BE2C (cell line): Measurements from ENCODE around the gene DCBLD2.
"Not testable (repeated sequence)": the region's sequence is repeated elsewhere in the genome, so short reads cannot be mapped to it uniquely, and the experiment has no call there.

Experiments
- DNase-seq: peaks from one replicate; pipeline ENCODE4 v3.0.0-alpha.2; 2020
- H3K27me3 ChIP-seq: fragments of 250-450 bp; sonication (Bioruptor Pico); 2 replicates; pipeline ENCODE4 v1.5.1; 2020; ENCODE audit warnings: mild to moderate bottlenecking
- H3K36me3 ChIP-seq: fragments of 250-450 bp; sonication (Bioruptor Pico); 2 replicates; pipeline ENCODE4 v1.5.1; 2020; ENCODE audit warnings: mild to moderate bottlenecking
- H3K4me1 ChIP-seq: fragments of 250-450 bp; sonication (Bioruptor Pico); 2 replicates; pipeline ENCODE4 v1.5.1; 2020
- H3K4me3 ChIP-seq: 2 replicates; pipeline ENCODE4 v1.5.1; 2011; ENCODE audit warnings: low read depth, low read length
- H3K9me3 ChIP-seq: fragments of 250-450 bp; sonication (Bioruptor Pico); 2 replicates; pipeline ENCODE4 v1.5.1; 2020
- CTCF ChIP-seq: IDR thresholded peaks from 2 replicates; pipeline ENCODE4 v1.5.1; 2012; ENCODE audit warnings: mild to moderate bottlenecking, low read depth, low read length

DCBLD2 gene

GRCh38 chr3:98887684-98888083, 13.8 kb downstream of the DCBLD2 start:
- Histone ChIP-seq H3K4me1 (peaks cover 12% of the 10 kb centered on the region), H3K27me3 (no peaks in the 10 kb centered on the region), H3K9me3 (peaks cover 2% of the 10 kb centered on the region; the same call in 1 of the 2 replicates), H3K4me3 (no peak overlapping the region), H3K36me3 (no peaks in the 10 kb centered on the region)
- DNase-seq = no peak
- TF ChIP-seq CTCF = no peak

DNA sequence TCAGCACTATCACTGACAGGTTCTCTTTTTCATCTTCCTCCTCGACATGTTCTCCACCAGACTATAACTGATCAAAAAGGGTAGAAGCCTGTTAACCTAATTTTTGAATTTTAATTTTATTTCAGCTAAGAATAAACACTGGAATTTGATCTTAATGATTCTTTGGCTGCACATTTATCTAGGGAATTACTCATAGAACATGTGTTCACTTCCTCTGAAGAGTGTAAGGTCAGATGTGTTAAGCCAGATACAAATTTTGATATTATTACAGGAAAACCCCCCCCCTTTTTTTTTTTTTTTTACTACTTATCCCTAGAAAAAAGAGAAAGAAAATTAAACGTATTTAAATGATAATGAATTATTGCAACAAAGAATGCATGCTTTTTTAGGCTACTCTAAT, 15.0 kb downstream of the DCBLD2 start:
- Histone ChIP-seq H3K36me3 (no peaks in the 10 kb centered on the region), H3K4me3 (no peak overlapping the region), H3K27me3 (no peaks in the 10 kb centered on the region), H3K9me3 (peaks cover 5% of the 10 kb centered on the region; the same call in 1 of the 2 replicates), H3K4me1 (peaks cover 10% of the 10 kb centered on the region)
- no peak for DNase-seq
- no peak for TF ChIP-seq CTCF

GRCh38 chr3:98885851-98886250, 15.6 kb downstream of the DCBLD2 start:
- Histone ChIP-seq H3K4me1 (peaks cover 10% of the 10 kb centered on the region), H3K36me3 (no peaks in the 10 kb centered on the region), H3K4me3 (no peak overlapping the region), H3K27me3 (no peaks in the 10 kb centered on the region), H3K9me3 (peaks cover 5% of the 10 kb centered on the region; the same call in 1 of the 2 replicates)
- TF ChIP-seq CTCF = no peak
- peak; percentile 34 for DNase-seq

DNA sequence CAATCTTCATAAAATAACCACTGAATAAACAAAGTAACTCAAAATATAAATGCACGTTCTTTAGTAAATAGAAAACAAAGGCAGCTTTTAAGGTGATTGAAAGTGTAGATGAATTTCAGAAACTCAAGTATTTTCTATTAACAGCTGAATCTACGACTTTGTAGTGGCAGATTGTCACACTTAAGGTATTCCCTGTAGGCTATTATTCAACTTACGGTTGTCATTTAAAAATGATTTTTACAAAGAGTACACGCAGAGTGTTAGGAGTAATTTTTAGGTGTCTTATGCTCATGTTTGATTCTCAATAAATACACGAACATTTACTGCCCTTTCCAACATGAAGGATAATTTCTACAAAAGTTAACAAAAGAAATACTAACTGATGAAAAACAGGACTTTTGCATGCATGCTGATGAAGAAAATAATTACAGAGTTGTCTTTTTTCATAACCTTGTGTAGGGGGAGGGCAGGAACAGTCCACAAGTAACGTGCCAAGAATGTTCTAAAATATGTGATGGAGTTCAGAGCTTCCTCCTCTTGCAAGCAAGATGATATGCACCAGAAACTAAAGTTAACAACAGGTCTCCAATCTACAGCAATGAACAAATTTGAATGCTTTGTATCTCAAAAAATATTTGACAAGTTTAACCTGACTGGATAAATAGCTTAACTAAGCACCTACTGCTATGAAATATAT, 16.7 kb downstream of the DCBLD2 start:
- no peaks in the 10 kb centered on the region for H3K27me3 ChIP-seq
- no peaks in the 10 kb centered on the region for H3K36me3 ChIP-seq
- TF ChIP-seq CTCF = no peak
- H3K4me1 ChIP-seq = peaks cover 4% of the 10 kb centered on the region; the same call in 1 of the 2 replicates
- no peak overlapping the region for H3K4me3 ChIP-seq
- no peak for DNase-seq
- H3K9me3 ChIP-seq = peaks cover 5% of the 10 kb centered on the region; the same call in 1 of the 2 replicates

DNA sequence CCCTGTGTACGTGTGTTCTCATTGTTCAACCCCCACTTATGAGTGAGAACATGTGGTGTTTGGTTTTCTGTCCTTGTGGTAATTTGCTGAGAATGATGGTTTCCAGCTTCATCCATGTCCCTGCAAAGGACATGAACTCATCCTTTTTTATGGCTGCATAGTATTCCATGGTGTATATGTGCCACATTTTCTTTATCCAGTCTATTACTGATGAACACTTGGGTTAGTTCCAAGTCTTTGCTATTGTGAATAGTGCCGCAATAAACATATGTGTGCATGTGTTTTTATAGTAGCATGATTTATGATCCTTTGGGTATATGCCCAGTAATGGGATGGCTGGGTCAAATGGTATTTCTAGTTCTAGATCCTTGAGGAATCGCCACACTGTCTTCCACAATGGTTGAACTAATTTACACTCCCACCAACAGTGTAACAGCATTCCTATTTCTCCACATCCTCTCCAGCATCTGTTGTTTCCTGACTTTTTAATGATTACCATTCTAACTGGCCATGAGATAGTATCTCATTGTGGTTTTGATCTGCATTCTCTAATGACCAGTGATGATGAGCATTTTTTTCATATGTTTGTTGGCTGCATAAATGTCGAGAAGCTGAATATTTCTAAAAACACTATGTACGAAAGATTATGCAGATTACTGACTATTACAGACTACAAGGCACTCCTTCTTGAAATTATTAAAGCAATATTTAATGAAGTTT, 18.7 kb downstream of the DCBLD2 start:
- not testable (repeated sequence) for H3K36me3 ChIP-seq, H3K4me1 ChIP-seq

DNA sequence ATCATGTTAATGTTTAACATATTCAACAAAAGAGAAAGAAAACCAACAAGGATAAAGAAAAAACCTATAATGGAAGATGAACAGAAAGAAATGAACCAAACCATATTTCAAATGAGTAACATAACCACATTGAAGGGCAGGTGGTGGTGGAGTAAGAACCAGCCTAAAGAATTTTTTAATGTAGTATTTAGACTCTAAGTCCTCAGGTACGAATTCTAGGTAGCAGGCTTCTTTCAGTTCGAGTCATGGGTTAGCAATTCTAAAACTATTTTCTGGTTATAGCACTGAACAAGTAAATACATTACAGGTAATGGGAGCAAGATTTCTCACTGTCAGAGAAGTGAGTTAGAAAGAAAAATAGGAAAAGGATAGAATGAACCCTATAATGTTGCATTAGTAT, 24.4 kb downstream of the DCBLD2 start:
- Histone ChIP-seq H3K4me3 (no peak overlapping the region), H3K4me1 (no peaks in the 10 kb centered on the region; the same call in 1 of the 2 replicates), H3K36me3 (peaks cover 3% of the 10 kb centered on the region; the same call in 1 of the 2 replicates), H3K27me3 (no peaks in the 10 kb centered on the region), H3K9me3 (no peaks in the 10 kb centered on the region)
- no peak for DNase-seq
- TF ChIP-seq CTCF = no peak

More for the DNA sequence above, 18.7 kb downstream of the DCBLD2 start:
- not testable (repeated sequence) for H3K27me3 ChIP-seq, DNase-seq, H3K4me3 ChIP-seq, H3K9me3 ChIP-seq
